Activated CD4-positive, alpha-beta T cell treated with anti-CD3 and anti-CD28 coated beads, Interleukin-2, amount 10 ng/mL, durations not matched to agents 7 days and 5 days (primary cell): ENCODE measurements around the gene DNM3. TPM values are rescaled to one million over a fixed set of nuclear protein-coding genes. Genes with fewer than 3 reads are reported as not detected.

Source experiments
- CTCF ChIA-PET: fragments of 350-600 bp; sonication (Branson Sonifier 250); formaldehyde crosslinking; loops from one replicate; lab custom pipeline; 2021; ENCODE audit warnings: antibody characterized with exemption; lab: Charles Lee
- POLR2A ChIA-PET: fragments of 350-600 bp; sonication (Branson Sonifier 250); formaldehyde crosslinking; loops from one replicate; lab custom pipeline; 2021; ENCODE audit warnings: antibody characterized with exemption; lab: Charles Lee
- DNase-seq: peaks from one replicate; pipeline ENCODE4 v3.0.0-alpha.2; 2020
- H3K27ac Mint-ChIP-seq: one replicate; pipeline ENCODE4 v1.8.0; 2021; ENCODE audit warnings: mild to moderate bottlenecking, moderate library complexity, mixed read lengths
- H3K27me3 Mint-ChIP-seq: one replicate; pipeline ENCODE4 v1.8.0; 2021; ENCODE audit warnings: mixed read lengths
- H3K36me3 Mint-ChIP-seq: one replicate; pipeline ENCODE4 v1.8.0; 2021; ENCODE audit warnings: low read depth, mixed read lengths
- H3K4me1 Mint-ChIP-seq: one replicate; pipeline ENCODE4 v1.8.0; 2021; ENCODE audit warnings: mixed read lengths
- H3K4me3 Mint-ChIP-seq: one replicate; pipeline ENCODE4 v1.8.0; 2021; ENCODE audit warnings: mild to moderate bottlenecking, moderate library complexity, mixed read lengths
- H3K9me3 Mint-ChIP-seq: one replicate; pipeline ENCODE4 v1.8.0; 2021; ENCODE audit warnings: mixed read lengths
- total RNA-seq, 2 experiments: library from RNA; stranded (reverse); gene quantifications; one replicate each; pipeline ENCODE4 v1.2.3, GENCODE V29; 2021

DNM3 gene
- total RNA-seq, 2 experiments from 2014 or later: 2.1 TPM

DNA sequence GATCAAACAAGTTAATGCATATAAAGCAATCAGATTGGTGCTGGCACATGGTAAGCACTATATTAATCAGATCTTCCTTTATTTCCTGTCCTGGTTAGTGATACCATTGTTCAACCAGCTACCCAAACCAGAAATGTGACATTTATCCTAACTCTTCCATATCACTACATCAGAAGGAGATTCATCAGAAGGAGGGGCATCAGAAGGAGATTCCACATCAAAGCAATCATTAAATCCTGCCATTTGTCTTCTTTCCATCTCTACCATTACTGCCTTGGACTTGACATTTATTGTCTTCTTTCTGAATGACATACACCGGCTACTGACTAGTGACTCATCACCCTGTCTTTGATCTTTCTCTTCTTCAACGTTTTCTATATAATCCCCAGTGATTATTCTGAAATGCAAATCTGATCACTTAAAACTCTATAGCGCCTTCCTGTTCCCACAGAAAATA, 75.0 kb downstream of the DNM3 start:
- H3K9me3 Mint-ChIP-seq: no peaks in the 10 kb centered on the region
- no peak overlapping the region for H3K27ac Mint-ChIP-seq
- no peak overlapping the region for H3K4me3 Mint-ChIP-seq
- DNase-seq: no peak
- no peaks in the 10 kb centered on the region for H3K27me3 Mint-ChIP-seq
- ChIA-PET CTCF (no interaction called here), POLR2A (no interaction called here)
- H3K36me3 Mint-ChIP-seq: no peaks in the 10 kb centered on the region
- no peaks in the 10 kb centered on the region for H3K4me1 Mint-ChIP-seq

GRCh38 chr1:171917331-171917730, 76.0 kb downstream of the DNM3 start:
- Mint-ChIP-seq H3K36me3 (no peaks in the 10 kb centered on the region), H3K27ac (no peak overlapping the region), H3K4me1 (no peaks in the 10 kb centered on the region), H3K4me3 (no peak overlapping the region), H3K27me3 (no peaks in the 10 kb centered on the region), H3K9me3 (no peaks in the 10 kb centered on the region)
- POLR2A ChIA-PET: no interaction called here
- no peak for DNase-seq
- CTCF ChIA-PET: no interaction called here

GRCh38 chr1:171919891-171920887, 78.9 kb downstream of the DNM3 start:
- Mint-ChIP-seq H3K36me3 (peaks cover 3% of the 10 kb centered on the region), H3K4me3 (no peak overlapping the region), H3K4me1 (peaks cover 6% of the 10 kb centered on the region), H3K9me3 (peaks cover 9% of the 10 kb centered on the region), H3K27me3 (no peaks in the 10 kb centered on the region), H3K27ac (no peak overlapping the region)
- DNase-seq: no peak
- CTCF ChIA-PET: no interaction called here
- POLR2A ChIA-PET: no interaction called here

- ChIA-PET CTCF (interaction anchor here (0.9 kb wide), 1 partner anchor 271 kb away, joined by 3 read pairs; the partner anchor contains the start of gene MYOC), POLR2A (no interaction called here)
- no peaks in the 10 kb centered on the region for H3K27me3 Mint-ChIP-seq
- peaks cover 6% of the 10 kb centered on the region for H3K4me1 Mint-ChIP-seq
- H3K36me3 Mint-ChIP-seq: peaks cover 3% of the 10 kb centered on the region
- no peak for DNase-seq
- H3K9me3 Mint-ChIP-seq: peaks cover 9% of the 10 kb centered on the region
- no peak overlapping the region for H3K4me3 Mint-ChIP-seq
- H3K27ac Mint-ChIP-seq: no peak overlapping the region
Observed at GRCh38 chr1:171922999-171923398, 81.7 kb downstream of the DNM3 start.

GRCh38 chr1:171929121-171929520, 87.8 kb downstream of the DNM3 start:
- Mint-ChIP-seq H3K4me1 (no peaks in the 10 kb centered on the region), H3K4me3 (no peak overlapping the region), H3K9me3 (peaks cover 6% of the 10 kb centered on the region), H3K27ac (no peak overlapping the region), H3K27me3 (peaks cover 6% of the 10 kb centered on the region), H3K36me3 (peaks cover 3% of the 10 kb centered on the region)
- CTCF ChIA-PET: interaction anchor here (1.3 kb wide), 1 partner anchor 35 kb away, joined by 3 read pairs; no protein-coding TSS in a partner anchor
- POLR2A ChIA-PET: interaction anchor here (0.6 kb wide), 1 partner anchor 24 kb away, joined by 3 read pairs; no protein-coding TSS in a partner anchor
- DNase-seq: no peak

DNA sequence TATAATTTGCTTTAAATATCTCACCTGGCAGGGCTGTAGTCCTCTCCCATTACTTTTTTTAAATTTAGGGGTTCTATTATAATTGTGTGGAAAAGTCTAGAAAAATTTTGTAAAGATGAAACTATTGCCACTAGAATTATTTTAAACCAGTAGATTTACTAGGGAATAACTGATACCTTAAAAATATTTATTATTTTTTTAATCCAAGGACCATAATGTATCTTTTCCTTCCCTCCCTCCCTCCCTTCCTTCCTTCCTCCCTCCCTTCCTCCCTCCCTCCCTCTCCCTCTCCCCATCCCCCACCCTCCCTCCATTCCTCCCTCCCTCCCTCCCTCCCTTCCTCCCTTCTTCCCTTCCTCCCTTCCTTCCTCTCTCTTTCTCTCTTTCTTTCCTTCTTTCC, 90.5 kb downstream of the DNM3 start:
- Mint-ChIP-seq H3K9me3 (no peaks in the 10 kb centered on the region), H3K4me1 (no peaks in the 10 kb centered on the region), H3K27me3 (peaks cover 8% of the 10 kb centered on the region), H3K27ac (no peak overlapping the region), H3K36me3 (no peaks in the 10 kb centered on the region), H3K4me3 (no peak overlapping the region)
- CTCF ChIA-PET: no interaction called here
- POLR2A ChIA-PET: no interaction called here
- DNase-seq: no peak

GRCh38 chr1:171934664-171935063, 93.4 kb downstream of the DNM3 start:
- H3K36me3 Mint-ChIP-seq: no peaks in the 10 kb centered on the region
- H3K9me3 Mint-ChIP-seq: no peaks in the 10 kb centered on the region
- POLR2A ChIA-PET: no interaction called here

GRCh38 chr1:171935086-171935485, 93.8 kb downstream of the DNM3 start:
- no peak for DNase-seq
- Mint-ChIP-seq H3K36me3 (no peaks in the 10 kb centered on the region), H3K4me1 (no peaks in the 10 kb centered on the region), H3K4me3 (no peak overlapping the region), H3K27me3 (peaks cover 10% of the 10 kb centered on the region), H3K27ac (no peak overlapping the region), H3K9me3 (no peaks in the 10 kb centered on the region)
- ChIA-PET CTCF (no interaction called here), POLR2A (no interaction called here)

More at GRCh38 chr1:171934664-171935063, 93.4 kb downstream of the DNM3 start:
- no peak for DNase-seq
- H3K4me1 Mint-ChIP-seq: no peaks in the 10 kb centered on the region
- H3K4me3 Mint-ChIP-seq: no peak overlapping the region
- H3K27me3 Mint-ChIP-seq: peaks cover 10% of the 10 kb centered on the region
- H3K27ac Mint-ChIP-seq: no peak overlapping the region
- CTCF ChIA-PET: interaction anchor here (1.2 kb wide), 1 partner anchor 309 kb away, joined by 3 read pairs; no protein-coding TSS in a partner anchor

- Mint-ChIP-seq H3K27me3 (peaks cover 10% of the 10 kb centered on the region), H3K27ac (no peak overlapping the region), H3K4me1 (no peaks in the 10 kb centered on the region), H3K4me3 (no peak overlapping the region), H3K9me3 (no peaks in the 10 kb centered on the region), H3K36me3 (no peaks in the 10 kb centered on the region)
- ChIA-PET CTCF (no interaction called here), POLR2A (no interaction called here)
- DNase-seq: no peak
Observed at GRCh38 chr1:171935664-171936063, 94.4 kb downstream of the DNM3 start.

DNA sequence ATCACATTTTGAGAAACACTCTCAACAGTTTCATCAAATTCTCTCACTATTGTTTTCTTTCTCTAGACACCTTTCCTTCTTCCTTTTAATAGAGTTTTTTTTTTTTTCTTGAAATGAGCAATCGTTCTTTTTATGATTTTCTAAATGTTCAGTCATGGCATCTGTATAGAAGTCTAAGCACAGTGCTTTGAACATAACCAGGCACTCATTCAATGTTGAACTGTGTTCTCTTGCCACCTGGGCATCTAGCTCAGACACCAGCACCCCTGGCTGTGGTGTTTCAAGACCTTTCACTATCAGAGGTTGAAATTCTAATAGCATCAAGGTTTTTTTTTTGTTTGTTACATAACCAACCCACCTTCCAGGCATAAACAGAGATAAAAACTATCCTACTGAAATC, 96.6 kb downstream of the DNM3 start:
- CTCF ChIA-PET: interaction anchor here (0.7 to 0.8 kb wide), 2 partner anchors 48 to 436 kb away, joined by 3 to 6 read pairs; no protein-coding TSS in a partner anchor
- no peak for DNase-seq
- POLR2A ChIA-PET: no interaction called here
- no peak overlapping the region for H3K27ac Mint-ChIP-seq
- H3K4me1 Mint-ChIP-seq: no peaks in the 10 kb centered on the region
- H3K36me3 Mint-ChIP-seq: no peaks in the 10 kb centered on the region
- peaks cover 10% of the 10 kb centered on the region for H3K27me3 Mint-ChIP-seq
- H3K4me3 Mint-ChIP-seq: no peak overlapping the region
- no peaks in the 10 kb centered on the region for H3K9me3 Mint-ChIP-seq

- no peak overlapping the region for H3K4me3 Mint-ChIP-seq
- H3K4me1 Mint-ChIP-seq: no peaks in the 10 kb centered on the region
- no peaks in the 10 kb centered on the region for H3K36me3 Mint-ChIP-seq
- DNase-seq: no peak
- H3K27me3 Mint-ChIP-seq: peaks cover 2% of the 10 kb centered on the region
- H3K9me3 Mint-ChIP-seq: no peaks in the 10 kb centered on the region
- POLR2A ChIA-PET: no interaction called here
- CTCF ChIA-PET: no interaction called here
- H3K27ac Mint-ChIP-seq: no peak overlapping the region
Observed at GRCh38 chr1:171939740-171940139, 98.4 kb downstream of the DNM3 start.

DNA sequence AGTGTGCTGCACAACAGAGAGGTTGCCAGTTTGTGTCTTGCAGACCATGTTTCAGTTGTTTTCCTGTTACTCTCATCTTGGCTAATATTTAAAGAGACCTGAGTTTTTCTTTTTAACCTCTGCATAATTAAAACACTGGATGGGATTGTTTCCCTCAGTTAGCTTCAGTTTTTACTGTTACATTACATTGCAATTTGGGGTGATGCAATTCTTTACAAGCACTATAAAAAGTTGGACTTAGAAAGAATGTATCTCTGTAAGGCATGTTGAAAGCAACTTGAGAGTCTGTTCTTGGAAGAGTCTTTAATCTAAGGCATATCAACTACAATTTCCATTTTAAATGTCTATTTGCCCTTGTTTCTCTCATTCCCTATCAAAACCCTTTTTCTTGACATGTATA, 99.1 kb downstream of the DNM3 start:
- H3K9me3 Mint-ChIP-seq: no peaks in the 10 kb centered on the region
- POLR2A ChIA-PET: no interaction called here
- H3K27me3 Mint-ChIP-seq: peaks cover 2% of the 10 kb centered on the region
- CTCF ChIA-PET: no interaction called here
- H3K27ac Mint-ChIP-seq: no peak overlapping the region
- H3K4me1 Mint-ChIP-seq: no peaks in the 10 kb centered on the region
- no peak for DNase-seq
- no peaks in the 10 kb centered on the region for H3K36me3 Mint-ChIP-seq
- no peak overlapping the region for H3K4me3 Mint-ChIP-seq

GRCh38 chr1:171941920-171942319, 100.6 kb downstream of the DNM3 start:
- H3K4me1 Mint-ChIP-seq: no peaks in the 10 kb centered on the region
- peaks cover 2% of the 10 kb centered on the region for H3K27me3 Mint-ChIP-seq
- ChIA-PET CTCF (no interaction called here), POLR2A (no interaction called here)
- H3K27ac Mint-ChIP-seq: no peak overlapping the region
- no peaks in the 10 kb centered on the region for H3K9me3 Mint-ChIP-seq
- H3K36me3 Mint-ChIP-seq: no peaks in the 10 kb centered on the region
- no peak for DNase-seq
- H3K4me3 Mint-ChIP-seq: no peak overlapping the region
